ENCODE data around the gene B4GALNT1.
"Not testable (repeated sequence)": the region's sequence is repeated elsewhere in the genome, so short reads cannot be mapped to it uniquely, and the experiment has no call there.

B4GALNT1 gene

GRCh38 chr12:57588951-57589610 lies 43.9 kb downstream of the B4GALNT1 start:
- WGBS, 2 donors (ENCODE audit: extremely low coverage in 2 of 2, insufficient read length in 2 of 2, insufficient replicate concordance in 1 of 2): no CpG with 5 or more reads among the region's 15 CpGs
- H3K9ac ChIP-seq (ENCODE audit: low read depth, low read length, poor library complexity); H3K27ac ChIP-seq (replicated peaks; ENCODE audit: low read length); H3K4me1 ChIP-seq (ENCODE audit: control insufficient read depth in 2 of 2, insufficient read depth in 1 of 2, low read depth in 1 of 2, low read length in 2 of 2); H2BK15ac ChIP-seq (ENCODE audit: low read length); H3K36me3 ChIP-seq (replicated peaks in 1 of 2; ENCODE audit: control insufficient read depth in 2 of 2, insufficient read depth in 2 of 2, low read length in 2 of 2); H3K4ac ChIP-seq (ENCODE audit: low read length); H3K23ac ChIP-seq (ENCODE audit: low read depth, low read length, poor library complexity); H3K9me3 ChIP-seq (replicated peaks in 1 of 2; ENCODE audit: control insufficient read depth in 2 of 2, insufficient read depth in 1 of 2, low read depth in 1 of 2, low read length in 2 of 2); H3K27me3 ChIP-seq (ENCODE audit: control insufficient read depth in 3 of 3, insufficient read depth in 3 of 3, low read depth in 1 of 3, low read length in 3 of 3); DNase-seq (ENCODE audit: low spot score); H4K91ac ChIP-seq (ENCODE audit: low read depth, low read length, poor library complexity); H4K8ac ChIP-seq (ENCODE audit: low read depth, low read length); H2BK5ac ChIP-seq (ENCODE audit: low read length); H3K18ac ChIP-seq (ENCODE audit: low read length); H2BK120ac ChIP-seq (ENCODE audit: low read depth, low read length); H3K79me1 ChIP-seq (ENCODE audit: low read depth, low read length); H2AFZ ChIP-seq (ENCODE audit: low read length); H3K4me2 ChIP-seq (ENCODE audit: insufficient read depth, low read length, poor library complexity, severe bottlenecking); H2BK12ac ChIP-seq (ENCODE audit: low read length); H3K4me3 ChIP-seq (ENCODE audit: low read length in 2 of 2); H2AK5ac ChIP-seq (ENCODE audit: low read depth, low read length); H3K14ac ChIP-seq (ENCODE audit: low read length): not testable (repeated sequence)

GRCh38 chr12:57586832-57587429 lies 46.1 kb downstream of the B4GALNT1 start:
- Histone ChIP-seq H3K4me2 (ENCODE audit: insufficient read depth, low read length, poor library complexity, severe bottlenecking) (no peak overlapping the region), H2BK12ac (ENCODE audit: low read length) (no peak overlapping the region), H3K9ac (ENCODE audit: low read depth, low read length, poor library complexity) (no peak overlapping the region), H3K18ac (ENCODE audit: low read length) (no peak overlapping the region), H2BK120ac (ENCODE audit: low read depth, low read length) (no peak overlapping the region), H3K4me3 (ENCODE audit: low read length in 2 of 2) (no peak overlapping the region), H3K27me3 (ENCODE audit: control insufficient read depth in 3 of 3, insufficient read depth in 3 of 3, low read depth in 1 of 3, low read length in 3 of 3) (no peaks in the 10 kb centered on the region), H3K79me1 (ENCODE audit: low read depth, low read length) (no peaks in the 10 kb centered on the region), H2AK5ac (ENCODE audit: low read depth, low read length) (no peak overlapping the region), H3K23ac (ENCODE audit: low read depth, low read length, poor library complexity) (no peak overlapping the region), H2BK5ac (ENCODE audit: low read length) (no peak overlapping the region), H3K27ac (replicated peaks; ENCODE audit: low read length) (no peak overlapping the region), H4K91ac (ENCODE audit: low read depth, low read length, poor library complexity) (no peak overlapping the region), H3K9me3 (replicated peaks in 1 of 2; ENCODE audit: control insufficient read depth in 2 of 2, insufficient read depth in 1 of 2, low read depth in 1 of 2, low read length in 2 of 2) (no peaks in the 10 kb centered on the region), H3K36me3 (replicated peaks in 1 of 2; ENCODE audit: control insufficient read depth in 2 of 2, insufficient read depth in 2 of 2, low read length in 2 of 2) (peaks cover 0 to 2% of the 10 kb centered on the region in 2 donors), H2AFZ (ENCODE audit: low read length) (no peak overlapping the region), H2BK15ac (ENCODE audit: low read length) (no peak overlapping the region), H3K14ac (ENCODE audit: low read length) (no peak overlapping the region), H3K4me1 (ENCODE audit: control insufficient read depth in 2 of 2, insufficient read depth in 1 of 2, low read depth in 1 of 2, low read length in 2 of 2) (peaks cover 4% of the 10 kb centered on the region in 2 donors), H3K4ac (ENCODE audit: low read length) (no peak overlapping the region), H4K8ac (ENCODE audit: low read depth, low read length) (no peak overlapping the region)
- DNase-seq (ENCODE audit: low spot score): no peak
- WGBS, 2 donors (ENCODE audit: extremely low coverage in 2 of 2, insufficient read length in 2 of 2, insufficient replicate concordance in 1 of 2): no CpG with 5 or more reads among the region's 3 CpGs

GRCh38 chr12:57586128-57586527 lies 46.9 kb downstream of the B4GALNT1 start:
- H3K4me1 ChIP-seq (ENCODE audit: control insufficient read depth in 2 of 2, insufficient read depth in 1 of 2, low read depth in 1 of 2, low read length in 2 of 2): peaks cover 0 to 2% of the 10 kb centered on the region in 2 donors
- H3K18ac ChIP-seq (ENCODE audit: low read length): no peak overlapping the region
- H2BK5ac ChIP-seq (ENCODE audit: low read length): no peak overlapping the region
- H4K91ac ChIP-seq (ENCODE audit: low read depth, low read length, poor library complexity): no peak overlapping the region
- H2AFZ ChIP-seq (ENCODE audit: low read length): no peak overlapping the region
- no peak overlapping the region for H4K8ac ChIP-seq (ENCODE audit: low read depth, low read length)
- no CpG with 5 or more reads among the region's 3 CpGs for WGBS, 2 donors (ENCODE audit: extremely low coverage in 2 of 2, insufficient read length in 2 of 2, insufficient replicate concordance in 1 of 2)
- H3K9me3 ChIP-seq (replicated peaks in 1 of 2; ENCODE audit: control insufficient read depth in 2 of 2, insufficient read depth in 1 of 2, low read depth in 1 of 2, low read length in 2 of 2): no peaks in the 10 kb centered on the region
- H2AK5ac ChIP-seq (ENCODE audit: low read depth, low read length): no peak overlapping the region
- no peak for DNase-seq (ENCODE audit: low spot score)
- no peak overlapping the region for H3K4ac ChIP-seq (ENCODE audit: low read length)
- H3K4me2 ChIP-seq (ENCODE audit: insufficient read depth, low read length, poor library complexity, severe bottlenecking): no peak overlapping the region
- H3K27me3 ChIP-seq (ENCODE audit: control insufficient read depth in 3 of 3, insufficient read depth in 3 of 3, low read depth in 1 of 3, low read length in 3 of 3): no peaks in the 10 kb centered on the region
- H2BK120ac ChIP-seq (ENCODE audit: low read depth, low read length): no peak overlapping the region
- no peak overlapping the region for H3K9ac ChIP-seq (ENCODE audit: low read depth, low read length, poor library complexity)
- H3K23ac ChIP-seq (ENCODE audit: low read depth, low read length, poor library complexity): no peak overlapping the region
- H2BK12ac ChIP-seq (ENCODE audit: low read length): no peak overlapping the region
- H3K4me3 ChIP-seq (ENCODE audit: low read length in 2 of 2): no peak overlapping the region
- peaks cover 4 to 9% of the 10 kb centered on the region in 2 donors for H3K36me3 ChIP-seq (replicated peaks in 1 of 2; ENCODE audit: control insufficient read depth in 2 of 2, insufficient read depth in 2 of 2, low read length in 2 of 2)
- H3K14ac ChIP-seq (ENCODE audit: low read length): no peak overlapping the region
- no peak overlapping the region for H2BK15ac ChIP-seq (ENCODE audit: low read length)
- H3K79me1 ChIP-seq (ENCODE audit: low read depth, low read length): no peaks in the 10 kb centered on the region
- no peak overlapping the region for H3K27ac ChIP-seq (replicated peaks; ENCODE audit: low read length)

GRCh38 chr12:57585156-57585555 lies 47.8 kb downstream of the B4GALNT1 start:
- H3K4ac ChIP-seq (ENCODE audit: low read length): no peak overlapping the region
- H3K4me3 ChIP-seq (ENCODE audit: low read length in 2 of 2): no peak overlapping the region
- H3K4me2 ChIP-seq (ENCODE audit: insufficient read depth, low read length, poor library complexity, severe bottlenecking): no peak overlapping the region
- no peaks in the 10 kb centered on the region for H3K79me1 ChIP-seq (ENCODE audit: low read depth, low read length)
- H3K27ac ChIP-seq (replicated peaks; ENCODE audit: low read length): no peak overlapping the region
- H3K4me1 ChIP-seq (ENCODE audit: control insufficient read depth in 2 of 2, insufficient read depth in 1 of 2, low read depth in 1 of 2, low read length in 2 of 2): no peaks in the 10 kb centered on the region
- no peak overlapping the region for H2BK5ac ChIP-seq (ENCODE audit: low read length)
- no peak overlapping the region for H2AK5ac ChIP-seq (ENCODE audit: low read depth, low read length)
- H3K23ac ChIP-seq (ENCODE audit: low read depth, low read length, poor library complexity): no peak overlapping the region
- DNase-seq (ENCODE audit: low spot score): no peak
- no peak overlapping the region for H2AFZ ChIP-seq (ENCODE audit: low read length)
- H2BK120ac ChIP-seq (ENCODE audit: low read depth, low read length): no peak overlapping the region
- no peak overlapping the region for H3K9ac ChIP-seq (ENCODE audit: low read depth, low read length, poor library complexity)
- H2BK15ac ChIP-seq (ENCODE audit: low read length): no peak overlapping the region
- H4K91ac ChIP-seq (ENCODE audit: low read depth, low read length, poor library complexity): no peak overlapping the region
- WGBS, 2 donors (ENCODE audit: extremely low coverage in 2 of 2, insufficient read length in 2 of 2, insufficient replicate concordance in 1 of 2): no CpG with 5 or more reads among the region's 2 CpGs
- no peak overlapping the region for H2BK12ac ChIP-seq (ENCODE audit: low read length)
- no peaks in the 10 kb centered on the region for H3K27me3 ChIP-seq (ENCODE audit: control insufficient read depth in 3 of 3, insufficient read depth in 3 of 3, low read depth in 1 of 3, low read length in 3 of 3)
- H3K36me3 ChIP-seq (replicated peaks in 1 of 2; ENCODE audit: control insufficient read depth in 2 of 2, insufficient read depth in 2 of 2, low read length in 2 of 2): peaks cover 9 to 13% of the 10 kb centered on the region in 2 donors
- no peak overlapping the region for H4K8ac ChIP-seq (ENCODE audit: low read depth, low read length)
- H3K18ac ChIP-seq (ENCODE audit: low read length): no peak overlapping the region
- H3K14ac ChIP-seq (ENCODE audit: low read length): no peak overlapping the region
- no peaks in the 10 kb centered on the region for H3K9me3 ChIP-seq (replicated peaks in 1 of 2; ENCODE audit: control insufficient read depth in 2 of 2, insufficient read depth in 1 of 2, low read depth in 1 of 2, low read length in 2 of 2)

All from neuronal stem cell (in vitro differentiated cells).